ENCODE results near the gene GALNT10.

GALNT10 gene

DNA sequence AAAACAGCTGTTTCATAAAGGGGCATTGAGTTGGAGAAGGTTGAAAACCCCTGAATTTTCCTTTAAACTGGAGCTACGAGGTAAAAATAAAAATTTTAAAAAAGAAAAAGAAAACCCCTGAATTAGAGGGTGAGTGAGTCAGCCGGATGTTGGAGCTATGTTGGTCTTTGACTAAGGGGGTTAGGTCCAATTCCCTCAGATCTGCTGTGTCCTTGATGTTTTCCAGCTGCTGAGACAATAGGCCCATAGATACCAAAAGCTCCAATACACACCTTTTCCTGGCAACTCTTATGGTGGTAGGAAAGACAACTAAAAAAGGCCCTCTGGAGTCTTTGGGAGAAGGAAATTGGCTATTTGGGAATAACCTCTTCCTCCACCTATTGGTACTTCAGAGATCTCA, 175.8 kb downstream of the GALNT10 start:
- Histone ChIP-seq H3K18ac (ENCODE audit: low read length) (no peak overlapping the region), H4K5ac (ENCODE audit: low read length) (no peak overlapping the region), H3K4me3 (ENCODE audit: low read length) (no peak overlapping the region), H2BK15ac (replicated peaks; ENCODE audit: low read depth) (no peak overlapping the region), H4K8ac (ENCODE audit: low read depth, low read length) (no peak overlapping the region), H3K79me1 (ENCODE audit: low read length) (no peaks in the 10 kb centered on the region), H3K56ac (ENCODE audit: low read length) (no peak overlapping the region), H3K27ac (ENCODE audit: low read depth, low read length) (no peak overlapping the region), H3K23ac (ENCODE audit: low read length) (no peak overlapping the region), H3K4me1 (ENCODE audit: control insufficient read depth, low read depth, low read length) (peaks cover 16% of the 10 kb centered on the region), H3K9ac (ENCODE audit: low read length) (no peak overlapping the region), H3K36me3 (ENCODE audit: control insufficient read depth, insufficient read depth, low read length) (no peaks in the 10 kb centered on the region), H3K79me2 (ENCODE audit: control insufficient read depth, insufficient read depth, low read length) (no peaks in the 10 kb centered on the region), H3K4me2 (ENCODE audit: low read length) (no peak overlapping the region), H2BK5ac (ENCODE audit: low read length) (no peak overlapping the region), H3K27me3 (ENCODE audit: insufficient read depth, low read length, poor library complexity) (no peaks in the 10 kb centered on the region), H2BK120ac (ENCODE audit: low read depth, low read length) (no peak overlapping the region), H2AK5ac (ENCODE audit: low read length) (no peak overlapping the region), H3K4ac (ENCODE audit: low read depth, low read length) (no peak overlapping the region)
- peak; percentile 69 for DNase-seq
- WGBS (ENCODE audit: extremely low coverage, insufficient coverage, low lambda C conversion rate): no CpG with 5 or more reads among the region's 2 CpGs

DNA sequence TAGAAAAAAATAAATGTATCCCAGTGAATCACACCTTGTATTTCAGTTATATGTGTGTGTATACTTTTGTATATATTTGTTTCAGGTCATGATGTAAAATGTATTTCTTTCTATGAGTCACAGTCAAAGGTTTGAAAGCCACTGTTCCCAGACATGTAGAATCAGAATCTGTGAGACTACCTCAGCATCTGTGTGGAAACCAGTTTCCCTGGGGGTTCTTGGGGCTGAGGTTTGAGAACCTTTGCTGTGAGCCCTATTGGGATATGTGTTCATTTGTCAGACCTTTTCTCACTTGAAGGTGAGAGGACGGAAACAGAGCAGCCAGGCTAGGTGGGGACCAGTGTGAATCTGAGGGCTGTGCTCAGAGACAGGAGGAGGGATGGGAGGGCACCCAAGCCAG, 176.6 kb downstream of the GALNT10 start:
- H3K79me1 ChIP-seq (ENCODE audit: low read length): no peaks in the 10 kb centered on the region
- peak overlapping the region; percentile 27 for H2BK5ac ChIP-seq (ENCODE audit: low read length)
- H2BK120ac ChIP-seq (ENCODE audit: low read depth, low read length): no peak overlapping the region
- no peak overlapping the region for H3K9ac ChIP-seq (ENCODE audit: low read length)
- no peak overlapping the region for H2AK5ac ChIP-seq (ENCODE audit: low read length)
- H3K27ac ChIP-seq (ENCODE audit: low read depth, low read length): peak overlapping the region; percentile 33
- H4K8ac ChIP-seq (ENCODE audit: low read depth, low read length): peak overlapping the region; percentile 28
- peak overlapping the region; percentile 16 for H3K18ac ChIP-seq (ENCODE audit: low read length)
- H3K56ac ChIP-seq (ENCODE audit: low read length): peak overlapping the region; percentile 54
- H3K4me2 ChIP-seq (ENCODE audit: low read length): no peak overlapping the region
- H3K4me1 ChIP-seq (ENCODE audit: control insufficient read depth, low read depth, low read length): peaks cover 16% of the 10 kb centered on the region
- DNase-seq: no peak
- no CpG with 5 or more reads among the region's 1 CpG for WGBS (ENCODE audit: extremely low coverage, insufficient coverage, low lambda C conversion rate)
- no peak overlapping the region for H3K4ac ChIP-seq (ENCODE audit: low read depth, low read length)
- no peak overlapping the region for H2BK15ac ChIP-seq (replicated peaks; ENCODE audit: low read depth)
- no peak overlapping the region for H4K5ac ChIP-seq (ENCODE audit: low read length)
- H3K4me3 ChIP-seq (ENCODE audit: low read length): no peak overlapping the region
- no peaks in the 10 kb centered on the region for H3K36me3 ChIP-seq (ENCODE audit: control insufficient read depth, insufficient read depth, low read length)
- H3K27me3 ChIP-seq (ENCODE audit: insufficient read depth, low read length, poor library complexity): no peaks in the 10 kb centered on the region
- no peak overlapping the region for H3K23ac ChIP-seq (ENCODE audit: low read length)
- no peaks in the 10 kb centered on the region for H3K79me2 ChIP-seq (ENCODE audit: control insufficient read depth, insufficient read depth, low read length)

DNA sequence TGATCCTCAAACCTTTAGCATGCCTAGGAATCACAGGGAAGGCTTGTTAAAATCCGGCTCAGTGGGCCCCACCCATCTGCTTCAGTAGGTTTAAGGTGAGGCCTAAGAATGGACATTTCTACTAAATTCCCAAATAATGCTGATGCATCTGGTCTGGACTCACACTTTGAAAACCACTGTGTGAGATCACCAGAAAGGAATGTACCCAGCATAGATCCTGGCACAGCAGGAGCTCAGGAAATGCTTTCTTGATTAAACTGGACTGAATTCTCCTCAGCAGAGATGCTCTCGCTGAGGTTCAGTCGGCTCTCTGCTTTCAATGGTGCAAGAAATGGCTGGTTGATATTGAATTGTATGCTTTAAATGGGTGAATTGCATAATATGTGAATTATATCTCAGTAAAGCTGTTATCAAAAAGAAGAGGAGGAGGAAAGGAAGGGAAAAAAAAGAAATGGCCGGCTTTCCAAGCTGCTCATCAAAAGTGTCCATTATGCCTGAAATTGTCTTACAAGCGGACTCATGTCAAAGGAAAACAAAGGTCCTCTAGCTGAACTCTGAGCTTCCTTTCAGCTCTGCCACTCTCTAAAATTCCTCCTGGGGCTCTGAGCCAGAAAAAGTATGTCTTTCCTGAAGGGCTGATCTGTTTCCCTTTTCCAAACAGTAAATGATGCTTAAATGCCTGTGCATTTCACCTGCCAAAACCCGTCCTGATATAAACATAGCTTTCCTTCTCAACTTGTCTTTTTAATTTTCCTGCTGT, 177.7 kb downstream of the GALNT10 start:
- WGBS (ENCODE audit: extremely low coverage, insufficient coverage, low lambda C conversion rate): no CpG with 5 or more reads among the region's 6 CpGs
- DNase-seq: peak; percentile 98
- no peaks in the 10 kb centered on the region for H3K36me3 ChIP-seq (ENCODE audit: control insufficient read depth, insufficient read depth, low read length)
- H3K79me2 ChIP-seq (ENCODE audit: control insufficient read depth, insufficient read depth, low read length): no peaks in the 10 kb centered on the region
- no peak overlapping the region for H2BK120ac ChIP-seq (ENCODE audit: low read depth, low read length)
- H3K4me1 ChIP-seq (ENCODE audit: control insufficient read depth, low read depth, low read length): peaks cover 16% of the 10 kb centered on the region
- H3K23ac ChIP-seq (ENCODE audit: low read length): no peak overlapping the region
- H2BK5ac ChIP-seq (ENCODE audit: low read length): peak overlapping the region; percentile 14
- peak overlapping the region; percentile 53 for H3K18ac ChIP-seq (ENCODE audit: low read length)
- H3K56ac ChIP-seq (ENCODE audit: low read length): no peak overlapping the region
- no peak overlapping the region for H4K5ac ChIP-seq (ENCODE audit: low read length)
- H3K9ac ChIP-seq (ENCODE audit: low read length): no peak overlapping the region
- no peaks in the 10 kb centered on the region for H3K27me3 ChIP-seq (ENCODE audit: insufficient read depth, low read length, poor library complexity)
- H2AK5ac ChIP-seq (ENCODE audit: low read length): peak overlapping the region; percentile 68
- peak overlapping the region; percentile 66 for H3K4ac ChIP-seq (ENCODE audit: low read depth, low read length)
- no peak overlapping the region for H2BK15ac ChIP-seq (replicated peaks; ENCODE audit: low read depth)
- H3K79me1 ChIP-seq (ENCODE audit: low read length): no peaks in the 10 kb centered on the region
- H3K27ac ChIP-seq (ENCODE audit: low read depth, low read length): peak overlapping the region; percentile 45
- H3K4me3 ChIP-seq (ENCODE audit: low read length): no peak overlapping the region
- H4K8ac ChIP-seq (ENCODE audit: low read depth, low read length): no peak overlapping the region
- H3K4me2 ChIP-seq (ENCODE audit: low read length): no peak overlapping the region

DNA sequence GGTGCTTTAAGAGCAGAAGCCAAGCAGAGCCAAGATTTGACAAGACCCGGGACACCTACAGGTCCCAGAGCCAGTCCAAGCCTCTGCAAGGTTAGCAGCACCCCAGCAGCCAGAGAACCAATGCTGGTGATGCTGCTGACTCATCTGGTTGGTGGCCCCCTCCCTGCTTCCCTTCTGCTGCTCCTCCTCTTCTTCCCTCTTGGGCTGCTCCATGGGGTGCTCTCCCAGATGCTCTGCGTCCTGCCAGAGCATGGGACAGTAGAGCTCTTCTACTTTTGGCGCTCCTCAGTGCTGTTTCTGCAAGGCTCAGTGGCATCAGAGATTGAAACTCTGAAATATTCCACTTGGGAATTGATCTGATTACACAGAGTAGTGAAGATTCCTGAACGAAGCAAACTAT, 179.1 kb downstream of the GALNT10 start:
- Histone ChIP-seq H4K8ac (ENCODE audit: low read depth, low read length) (no peak overlapping the region), H3K36me3 (ENCODE audit: control insufficient read depth, insufficient read depth, low read length) (no peaks in the 10 kb centered on the region), H2BK120ac (ENCODE audit: low read depth, low read length) (no peak overlapping the region), H3K56ac (ENCODE audit: low read length) (peak overlapping the region; percentile 54), H3K4me3 (ENCODE audit: low read length) (no peak overlapping the region), H3K23ac (ENCODE audit: low read length) (no peak overlapping the region), H3K4me1 (ENCODE audit: control insufficient read depth, low read depth, low read length) (peaks cover 16% of the 10 kb centered on the region), H3K27ac (ENCODE audit: low read depth, low read length) (peak overlapping the region; percentile 45), H2AK5ac (ENCODE audit: low read length) (no peak overlapping the region), H3K79me2 (ENCODE audit: control insufficient read depth, insufficient read depth, low read length) (no peaks in the 10 kb centered on the region), H2BK15ac (replicated peaks; ENCODE audit: low read depth) (no peak overlapping the region), H4K5ac (ENCODE audit: low read length) (no peak overlapping the region), H2BK5ac (ENCODE audit: low read length) (peak overlapping the region; percentile 32), H3K79me1 (ENCODE audit: low read length) (no peaks in the 10 kb centered on the region), H3K27me3 (ENCODE audit: insufficient read depth, low read length, poor library complexity) (no peaks in the 10 kb centered on the region), H3K4me2 (ENCODE audit: low read length) (no peak overlapping the region), H3K18ac (ENCODE audit: low read length) (peak overlapping the region; percentile 44), H3K9ac (ENCODE audit: low read length) (no peak overlapping the region), H3K4ac (ENCODE audit: low read depth, low read length) (no peak overlapping the region)
- DNase-seq: peak; percentile 67
- no CpG with 5 or more reads among the region's 4 CpGs for WGBS (ENCODE audit: extremely low coverage, insufficient coverage, low lambda C conversion rate)

DNA sequence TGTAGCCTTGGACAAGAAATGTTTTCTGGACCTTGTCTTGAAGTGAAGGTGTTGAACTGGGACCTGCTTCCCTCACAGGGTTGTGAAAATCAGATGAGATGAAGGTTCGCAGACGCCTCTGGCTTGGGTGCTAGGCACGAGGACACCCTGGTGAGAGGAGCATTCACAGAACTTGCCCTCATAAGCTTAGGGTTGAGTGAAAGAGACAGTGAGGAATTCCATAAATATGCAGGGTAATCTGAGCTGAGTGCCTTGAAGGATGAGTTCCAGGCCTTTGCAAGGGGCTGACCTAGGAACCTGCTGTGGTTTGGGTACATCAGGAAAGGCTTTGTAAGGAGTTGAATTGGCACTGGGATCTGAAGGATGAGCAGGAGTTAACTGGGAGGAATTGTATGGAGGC, 179.6 kb downstream of the GALNT10 start:
- Histone ChIP-seq H2BK120ac (ENCODE audit: low read depth, low read length) (no peak overlapping the region), H3K4ac (ENCODE audit: low read depth, low read length) (no peak overlapping the region), H3K79me2 (ENCODE audit: control insufficient read depth, insufficient read depth, low read length) (no peaks in the 10 kb centered on the region), H3K4me3 (ENCODE audit: low read length) (no peak overlapping the region), H3K4me2 (ENCODE audit: low read length) (no peak overlapping the region), H3K27me3 (ENCODE audit: insufficient read depth, low read length, poor library complexity) (no peaks in the 10 kb centered on the region), H4K8ac (ENCODE audit: low read depth, low read length) (no peak overlapping the region), H2BK15ac (replicated peaks; ENCODE audit: low read depth) (no peak overlapping the region), H3K27ac (ENCODE audit: low read depth, low read length) (peak overlapping the region; percentile 45), H3K56ac (ENCODE audit: low read length) (peak overlapping the region; percentile 54), H3K9ac (ENCODE audit: low read length) (no peak overlapping the region), H3K79me1 (ENCODE audit: low read length) (no peaks in the 10 kb centered on the region), H4K5ac (ENCODE audit: low read length) (no peak overlapping the region), H2BK5ac (ENCODE audit: low read length) (peak overlapping the region; percentile 32), H3K18ac (ENCODE audit: low read length) (peak overlapping the region; percentile 4), H3K23ac (ENCODE audit: low read length) (no peak overlapping the region), H3K4me1 (ENCODE audit: control insufficient read depth, low read depth, low read length) (peaks cover 16% of the 10 kb centered on the region), H3K36me3 (ENCODE audit: control insufficient read depth, insufficient read depth, low read length) (no peaks in the 10 kb centered on the region), H2AK5ac (ENCODE audit: low read length) (peak overlapping the region; percentile 46)
- no CpG with 5 or more reads among the region's 3 CpGs for WGBS (ENCODE audit: extremely low coverage, insufficient coverage, low lambda C conversion rate)
- peak; percentile 81 for DNase-seq

DNA sequence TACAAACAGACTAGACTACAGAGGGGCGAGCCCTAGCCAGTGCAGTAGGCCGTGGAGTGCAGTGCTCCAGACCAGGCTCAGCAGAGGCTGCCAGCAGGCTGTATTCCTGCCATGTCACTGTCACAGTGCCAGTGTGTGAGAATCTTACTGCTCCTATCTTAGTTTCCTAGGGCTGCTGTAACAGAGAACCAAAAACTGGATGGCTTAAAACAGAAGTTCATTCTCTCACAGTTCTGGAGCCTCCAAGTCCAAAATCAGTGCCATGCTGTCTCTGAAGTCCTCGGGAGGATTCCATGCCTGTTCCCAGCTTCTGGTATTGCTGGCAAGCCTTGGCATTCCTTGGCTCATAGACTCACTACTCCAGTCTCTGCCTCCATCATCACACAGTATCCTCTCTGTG, 180.3 kb downstream of the GALNT10 start:
- no peak overlapping the region for H3K9ac ChIP-seq (ENCODE audit: low read length)
- H3K79me2 ChIP-seq (ENCODE audit: control insufficient read depth, insufficient read depth, low read length): no peaks in the 10 kb centered on the region
- H3K4me2 ChIP-seq (ENCODE audit: low read length): no peak overlapping the region
- peak overlapping the region; percentile 38 for H3K27ac ChIP-seq (ENCODE audit: low read depth, low read length)
- H2BK15ac ChIP-seq (replicated peaks; ENCODE audit: low read depth): no peak overlapping the region
- H3K79me1 ChIP-seq (ENCODE audit: low read length): no peaks in the 10 kb centered on the region
- WGBS (ENCODE audit: extremely low coverage, insufficient coverage, low lambda C conversion rate): no CpG with 5 or more reads among the region's 3 CpGs
- no peak overlapping the region for H2BK5ac ChIP-seq (ENCODE audit: low read length)
- no peak overlapping the region for H3K4me3 ChIP-seq (ENCODE audit: low read length)
- H3K23ac ChIP-seq (ENCODE audit: low read length): no peak overlapping the region
- H3K4me1 ChIP-seq (ENCODE audit: control insufficient read depth, low read depth, low read length): peaks cover 16% of the 10 kb centered on the region
- peak overlapping the region; percentile 28 for H3K18ac ChIP-seq (ENCODE audit: low read length)
- no peaks in the 10 kb centered on the region for H3K36me3 ChIP-seq (ENCODE audit: control insufficient read depth, insufficient read depth, low read length)
- no peak overlapping the region for H3K56ac ChIP-seq (ENCODE audit: low read length)
- no peak overlapping the region for H3K4ac ChIP-seq (ENCODE audit: low read depth, low read length)
- H3K27me3 ChIP-seq (ENCODE audit: insufficient read depth, low read length, poor library complexity): no peaks in the 10 kb centered on the region
- no peak overlapping the region for H4K8ac ChIP-seq (ENCODE audit: low read depth, low read length)
- no peak overlapping the region for H4K5ac ChIP-seq (ENCODE audit: low read length)
- no peak overlapping the region for H2AK5ac ChIP-seq (ENCODE audit: low read length)
- peak overlapping the region; percentile 18 for H2BK120ac ChIP-seq (ENCODE audit: low read depth, low read length)
- DNase-seq: no peak

All from mesendoderm (in vitro differentiated cells).